ENCODE data around the gene DUS2. TPM values are rescaled to one million over a fixed set of nuclear protein-coding genes. Genes with fewer than 3 reads are reported as not detected.

Gene DUS2
- total and polyA plus RNA-seq, 2 of the 8 experiments (the other 6 are each of a cell fraction or from before 2014, with no cell fraction given): 17.2 to 27.0 TPM

GRCh38 chr16:67976205-67976604, 46.9 kb upstream of the DUS2 start (continued):
- TF ChIP-seq RXRA (IDR thresholded peaks at IDR 0.05; ENCODE audit: insufficient read depth, low read depth, low read length) (no peak), SRF (IDR thresholded peaks at IDR 0.05; ENCODE audit: low read depth, low read length) (no peak)

Data from H1 (cell line).